H1 (cell line): Measurements from ENCODE around the gene PRRX2. TPM values are rescaled to one million over a fixed set of nuclear protein-coding genes. Genes with fewer than 3 reads are reported as not detected.
A peak's percentile ranks its signal among the peaks of the same experiment; 100 is the strongest.

Experiments
- CTCF ChIA-PET: fragments of 300-600 bp; sonication (Branson Sonifier 250); formaldehyde crosslinking; loops from one replicate; lab custom pipeline; 2021; ENCODE audit not compliant: partially characterized antibody; lab: Charles Lee
- POLR2A ChIA-PET: fragments of 300-600 bp; sonication (Branson Sonifier 250); formaldehyde crosslinking; loops from one replicate; lab custom pipeline; 2021; ENCODE audit warnings: inconsistent platforms; ENCODE audit not compliant: partially characterized antibody; lab: Charles Lee
- DNase-seq, 2 experiments: peaks; one replicate each; pipeline versions ENCODE4 v3.0.0 to v3.0.0-alpha.2; 2010 to 2022; ENCODE audit warnings: low spot score in 2 of 2, low read depth in 1 of 2, mixed read lengths in 1 of 2
- FAIRE-seq: peaks from 2 replicates; lab custom pipeline; 2011; peaks lifted over from hg19 to GRCh38; lab: Jason Lieb, UNC
- H2AFZ ChIP-seq: 2 replicates; pipeline ENCODE4 v1.8.1; 2012; ENCODE audit warnings: low read length, inconsistent platforms
- H2AK5ac ChIP-seq: 2 replicates; pipeline ENCODE4 v1.6.1; 2013; ENCODE audit warnings: low read depth, low read length
- H2BK120ac ChIP-seq: replicated peaks from 2 replicates; pipeline ENCODE3; 2013; ENCODE audit warnings: low read depth, low read length, inconsistent platforms
- H2BK12ac ChIP-seq: 2 replicates; pipeline ENCODE4 v1.6.1; 2013; ENCODE audit warnings: low read depth, low read length
- H2BK15ac ChIP-seq: 2 replicates; pipeline ENCODE4 v1.6.1; 2013; ENCODE audit warnings: low read length
- H2BK20ac ChIP-seq: 2 replicates; pipeline ENCODE4 v1.6.1; 2013; ENCODE audit warnings: low read length
- H2BK5ac ChIP-seq: 2 replicates; pipeline ENCODE4 v1.6.1; 2013; ENCODE audit warnings: low read depth, low read length
- H3K14ac ChIP-seq: 2 replicates; pipeline ENCODE4 v1.6.1; 2013; ENCODE audit warnings: inconsistent platforms; ENCODE audit not compliant: insufficient read length
- H3K18ac ChIP-seq: 2 replicates; pipeline ENCODE4 v1.6.1; 2013; ENCODE audit warnings: low read length; ENCODE audit errors: extremely low read depth
- H3K23ac ChIP-seq: 2 replicates; pipeline ENCODE4 v1.6.1; 2013; ENCODE audit warnings: inconsistent platforms; ENCODE audit not compliant: insufficient read length
- H3K23me2 ChIP-seq: 2 replicates; pipeline ENCODE4 v1.6.1; 2013; ENCODE audit warnings: low read depth, low read length
- H3K27ac ChIP-seq: 2 replicates; pipeline ENCODE4 v1.6.1; 2011; ENCODE audit warnings: low read depth, low read length, inconsistent platforms
- H3K27me3 ChIP-seq, 4 experiments: replicated peaks in 1 of 4; 1 replicate in 1 of 4; 2 replicates in 3 of 4; pipeline versions ENCODE4 v1.6.1 to v1.8.1; 2011 to 2013; ENCODE audit warnings: low read length in 3 of 4, mild to moderate bottlenecking in 3 of 4, inconsistent platforms in 2 of 4, mixed read lengths in 2 of 4, moderate library complexity in 1 of 4; ENCODE audit not compliant: control insufficient read depth in 3 of 4, insufficient read depth in 3 of 4; ENCODE audit errors: extremely low read depth in 1 of 4
- H3K36me3 ChIP-seq, 4 experiments: 2 replicates each; pipeline versions ENCODE4 v1.6.1 to v1.8.1; 2011 to 2013; ENCODE audit warnings: mild to moderate bottlenecking in 4 of 4, low read length in 3 of 4, moderate library complexity in 2 of 4, control low read depth in 1 of 4, inconsistent platforms in 1 of 4; ENCODE audit not compliant: insufficient read depth in 4 of 4, control insufficient read depth in 2 of 4
- H3K4ac ChIP-seq: replicated peaks from 2 replicates; pipeline ENCODE3; 2013; ENCODE audit warnings: low read length, low read depth, mixed read lengths, inconsistent platforms; ENCODE audit not compliant: insufficient read length
- H3K4me1 ChIP-seq, 4 experiments: replicated peaks in 1 of 4; 1 replicate in 1 of 4; 2 replicates in 3 of 4; pipeline versions ENCODE4 v1.6.1 to v1.8.1; 2011 to 2013; ENCODE audit warnings: low read length in 3 of 4, inconsistent platforms in 2 of 4, mixed read lengths in 1 of 4; ENCODE audit not compliant: insufficient read depth in 4 of 4, control insufficient read depth in 3 of 4
- H3K4me2 ChIP-seq, 2 experiments: 2 replicates each; pipeline versions ENCODE4 v1.6.1 to v1.8.1; 2011 to 2013; ENCODE audit warnings: low read depth in 2 of 2, low read length in 2 of 2, control low read depth in 1 of 2, inconsistent platforms in 1 of 2, mild to moderate bottlenecking in 1 of 2; ENCODE audit not compliant: insufficient read depth in 1 of 2
- H3K4me3 ChIP-seq, 4 experiments: fragments of 200-600, 300-600 bp in 1 of 4; sonication (generic), shearing (Covaris generic), sonication (Bioruptor Twin) in 1 of 4; 2 replicates each; pipeline versions ENCODE4 v1.5.1 to v1.8.1; 2011 to 2016; ENCODE audit warnings: low read length in 4 of 4, low read depth in 3 of 4, control low read depth in 2 of 4, inconsistent platforms in 2 of 4, mild to moderate bottlenecking in 2 of 4, mixed read lengths in 1 of 4, moderate library complexity in 1 of 4; ENCODE audit not compliant: insufficient read depth in 2 of 4; ENCODE audit errors: extremely low read depth in 1 of 4
- H3K56ac ChIP-seq: replicated peaks from 2 replicates; pipeline ENCODE3; 2013; ENCODE audit warnings: low read depth, mild to moderate bottlenecking, mixed read lengths, low read length, inconsistent platforms; ENCODE audit not compliant: insufficient read length
- H3K79me1 ChIP-seq: 2 replicates; pipeline ENCODE4 v1.6.1; 2013; ENCODE audit warnings: low read depth, low read length, control low read depth
- H3K79me2 ChIP-seq, 2 experiments: 2 replicates each; pipeline versions ENCODE4 v1.6.1 to v1.8.1; 2012 to 2013; ENCODE audit warnings: low read length in 2 of 2, mild to moderate bottlenecking in 2 of 2, inconsistent platforms in 1 of 2; ENCODE audit not compliant: insufficient read depth in 2 of 2, control insufficient read depth in 1 of 2
- H3K9ac ChIP-seq, 4 experiments: replicated peaks in 1 of 4; 1 replicate in 1 of 4; 2 replicates in 3 of 4; pipeline versions ENCODE4 v1.6.1 to v1.8.1; 2011 to 2013; ENCODE audit warnings: low read depth in 3 of 4, low read length in 3 of 4, control low read depth in 2 of 4, mild to moderate bottlenecking in 2 of 4, moderate library complexity in 2 of 4, inconsistent platforms in 1 of 4; ENCODE audit errors: extremely low read depth in 1 of 4
- H3K9me3 ChIP-seq, 2 experiments: 2 replicates each; pipeline versions ENCODE4 v1.6.1 to v1.8.1; 2012 to 2013; ENCODE audit warnings: mild to moderate bottlenecking in 2 of 2, moderate library complexity in 2 of 2, control low read depth in 1 of 2, inconsistent platforms in 1 of 2, low read depth in 1 of 2, low read length in 1 of 2, mixed read lengths in 1 of 2; ENCODE audit not compliant: insufficient read depth in 2 of 2
- H4K20me1 ChIP-seq, 2 experiments: replicated peaks in 1 of 2; 2 replicates each; pipeline versions ENCODE3 to v1.8.1; 2011 to 2013; ENCODE audit warnings: inconsistent platforms in 2 of 2, low read length in 2 of 2, mild to moderate bottlenecking in 1 of 2; ENCODE audit not compliant: insufficient read depth in 2 of 2, control insufficient read depth in 1 of 2
- H4K5ac ChIP-seq: 2 replicates; pipeline ENCODE4 v1.6.1; 2013; ENCODE audit warnings: low read length, low read depth, mixed read lengths, inconsistent platforms; ENCODE audit not compliant: insufficient read length
- H4K8ac ChIP-seq: 2 replicates; pipeline ENCODE4 v1.8.0; 2013; ENCODE audit warnings: mild to moderate bottlenecking, moderate library complexity, low read length, inconsistent platforms; ENCODE audit not compliant: insufficient read depth; ENCODE audit errors: extremely low read depth
- H4K91ac ChIP-seq: replicated peaks from 2 replicates; pipeline ENCODE3; 2013; ENCODE audit warnings: low read length, mixed read lengths, inconsistent platforms; ENCODE audit not compliant: insufficient read length
- EP300 ChIP-seq, 2 experiments: IDR thresholded peaks; 1 replicate in 1 of 2; 2 replicates in 1 of 2; pipeline ENCODE4 v1.6.1; 2011 to 2012; ENCODE audit warnings: low read depth in 2 of 2, low read length in 2 of 2, mild to moderate bottlenecking in 2 of 2, borderline replicate concordance in 1 of 2, inconsistent platforms in 1 of 2, moderate library complexity in 1 of 2
- POLR2AphosphoS5 ChIP-seq: IDR thresholded peaks from 2 replicates; pipeline ENCODE4 v1.6.1; 2011; ENCODE audit warnings: low read depth, low read length
- TAF1 ChIP-seq: IDR thresholded peaks from 2 replicates; pipeline ENCODE4 v1.6.1; 2011; ENCODE audit warnings: mild to moderate bottlenecking, low read depth, low read length
- WGBS, 2 experiments: shearing (Covaris generic) in 1 of 2; methylation state at CpG; one replicate each; pipeline versions ENCODE4 v1.1.6 to v1.1.7; 2013 to 2015; ENCODE audit warnings: low lambda C conversion rate in 2 of 2, mixed read lengths in 2 of 2, inconsistent platforms in 1 of 2, low coverage in 1 of 2, missing lambda C conversion rate in 1 of 2; ENCODE audit not compliant: insufficient replicate concordance in 2 of 2, insufficient coverage in 1 of 2, insufficient read length in 1 of 2; ENCODE audit errors: extremely low coverage in 1 of 2, missing lambda C conversion rate in 1 of 2; 5-methylcytosine and 5-hydroxymethylcytosine counted together
- polyA plus RNA-seq, 7 experiments: library from polyadenylated mRNA; depleted of rRNA in 3 of 7; stranded (reverse) in 5 of 7; unstranded in 2 of 7; fragments of >200 nt in 5 of 7; fragments of 200-250 nt in 2 of 7; gene quantifications; 1 replicate in 5 of 7; 2 replicates in 1 of 7; 4 replicates in 1 of 7; pipeline versions ENCODE4 v1.2.1 to v1.2.3, GENCODE V29; 2011 to 2013; ENCODE audit warnings: missing spikeins in 2 of 7, mixed read lengths in 2 of 7
- total RNA-seq: library from RNA; stranded (reverse); fragmentation: NEBNext Ultra II Directional; extraction: Animal tissue kit (Norgen Biotek cat#: 25700); gene quantifications from 2 replicates; pipeline ENCODE4 v1.2.1, GENCODE V29; 2021

Gene PRRX2
- total and polyA plus RNA-seq, 2 of the 8 experiments (the other 6 are each of a cell fraction or from before 2014, with no cell fraction given): 5.8 to 9.2 TPM

DNA sequence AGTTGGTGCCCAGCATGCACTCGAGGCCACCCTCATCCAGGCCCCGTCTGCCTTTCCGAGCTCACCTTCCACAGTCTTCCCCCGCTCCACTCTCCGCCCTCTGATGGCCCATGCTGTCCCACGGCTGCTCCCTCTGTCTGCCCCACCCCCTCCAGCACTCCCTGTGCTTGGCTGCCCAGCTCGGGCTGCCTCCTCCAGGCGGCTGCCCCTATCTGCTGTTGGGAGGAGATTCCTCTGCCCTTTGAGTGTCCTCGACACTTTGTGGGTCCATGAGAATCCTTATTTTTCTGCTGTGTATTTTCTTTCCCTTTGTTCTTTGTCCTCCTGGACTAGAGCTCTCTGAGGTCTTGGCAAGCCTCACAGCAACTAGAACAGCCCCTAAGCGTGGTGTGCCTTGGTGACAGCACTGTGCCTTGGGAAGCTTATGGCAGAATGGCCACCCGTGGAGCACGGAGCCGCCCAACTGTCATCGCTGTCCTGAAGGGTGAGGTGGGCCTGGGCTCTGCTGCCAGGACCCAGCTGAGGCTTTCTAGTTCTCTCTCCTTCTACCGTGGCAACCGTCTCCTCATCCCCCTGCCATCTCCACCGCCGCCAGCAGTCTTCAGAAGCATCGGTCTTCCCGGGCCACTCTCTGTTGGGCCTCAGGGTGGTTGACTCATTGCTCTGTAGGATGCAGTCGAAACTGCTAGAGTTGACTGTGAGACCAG, 34.3 kb upstream of the PRRX2 start:
- no peak overlapping the region for H3K27ac ChIP-seq
- H3K23me2 ChIP-seq: peaks cover 11% of the 10 kb centered on the region
- no peak overlapping the region; the same call in 1 of the 2 replicates for H4K8ac ChIP-seq
- TF ChIP-seq POLR2AphosphoS5 (0 out of 2 replicates have a peak, but pooled peaks have one; percentile 11), TAF1 (no peak), EP300 (IDR thresholded peaks at IDR 0.05; ENCODE audit: borderline replicate concordance in 1 of 2, low read depth in 2 of 2, low read length in 2 of 2) (peak in 1 of 2 experiments; percentile 37; a peak in 1 of 3 replicates)
- no peak overlapping the region for H2AK5ac ChIP-seq
- FAIRE-seq (no peak), DNase-seq (no peak)
- H3K4ac ChIP-seq: no peak overlapping the region
- no peaks in the 10 kb centered on the region for H3K9me3 ChIP-seq
- H3K4me3 ChIP-seq: no peak overlapping the region
- H4K91ac ChIP-seq: no peak overlapping the region
- no peak overlapping the region for H2BK120ac ChIP-seq
- no peak overlapping the region for H2BK12ac ChIP-seq
- peaks cover 10 to 18% (median 10%) of the 10 kb centered on the region in 4 experiments for H3K4me1 ChIP-seq
- WGBS, 2 experiments: 87% methylated on average over 21 of the region's 21 CpGs; no CpG with 5 or more reads in 1 of the 2 experiments
- H3K23ac ChIP-seq: no peak overlapping the region
- H3K27me3 ChIP-seq: no peaks in the 10 kb centered on the region
- no peak overlapping the region for H2BK20ac ChIP-seq
- H3K4me2 ChIP-seq: no peak overlapping the region; a peak in 1 of 4 replicates
- H3K36me3 ChIP-seq: peaks cover 13 to 44% (median 27%) of the 10 kb centered on the region in 4 experiments
- no peak overlapping the region for H2BK15ac ChIP-seq
- H2AFZ ChIP-seq: no peak overlapping the region
- H3K18ac ChIP-seq: no peak overlapping the region
- no peak overlapping the region for H3K14ac ChIP-seq
- H2BK5ac ChIP-seq: 0 out of 2 replicates have a peak overlapping the region, but pooled peaks have one; percentile 52
- peak overlapping the region in 1 of 4 experiments; percentile 1; a peak in 3 of 7 replicates for H3K9ac ChIP-seq
- CTCF ChIA-PET: interaction anchor here (0.6 to 4.4 kb wide), 14 partner anchors 10 to 773 kb away, joined by 3 to 18 read pairs (median 4); partner anchors contain the start of genes ASB6 and C9orf50
- POLR2A ChIA-PET: interaction anchor here (1.4 to 8.4 kb wide), 3 partner anchors 8 to 67 kb away, joined by 5 to 95 read pairs (median 7); partner anchors contain the start of genes ASB6 and C9orf50
- no peak overlapping the region for H4K5ac ChIP-seq
- H3K56ac ChIP-seq: no peak overlapping the region
- H3K79me2 ChIP-seq: peaks cover 52 to 77% of the 10 kb centered on the region in 2 experiments
- peaks cover 43% of the 10 kb centered on the region for H3K79me1 ChIP-seq
- peaks cover 57 to 83% of the 10 kb centered on the region in 2 experiments for H4K20me1 ChIP-seq
